Measurements from ENCODE around the gene SMIM38. TPM values are rescaled to one million over a fixed set of nuclear protein-coding genes. Genes with fewer than 3 reads are reported as not detected.

SMIM38 gene
- polyA plus RNA-seq, 12 donors, result 0.15 to 0.98 (median 0.38) TPM; not detected in 2

DNA sequence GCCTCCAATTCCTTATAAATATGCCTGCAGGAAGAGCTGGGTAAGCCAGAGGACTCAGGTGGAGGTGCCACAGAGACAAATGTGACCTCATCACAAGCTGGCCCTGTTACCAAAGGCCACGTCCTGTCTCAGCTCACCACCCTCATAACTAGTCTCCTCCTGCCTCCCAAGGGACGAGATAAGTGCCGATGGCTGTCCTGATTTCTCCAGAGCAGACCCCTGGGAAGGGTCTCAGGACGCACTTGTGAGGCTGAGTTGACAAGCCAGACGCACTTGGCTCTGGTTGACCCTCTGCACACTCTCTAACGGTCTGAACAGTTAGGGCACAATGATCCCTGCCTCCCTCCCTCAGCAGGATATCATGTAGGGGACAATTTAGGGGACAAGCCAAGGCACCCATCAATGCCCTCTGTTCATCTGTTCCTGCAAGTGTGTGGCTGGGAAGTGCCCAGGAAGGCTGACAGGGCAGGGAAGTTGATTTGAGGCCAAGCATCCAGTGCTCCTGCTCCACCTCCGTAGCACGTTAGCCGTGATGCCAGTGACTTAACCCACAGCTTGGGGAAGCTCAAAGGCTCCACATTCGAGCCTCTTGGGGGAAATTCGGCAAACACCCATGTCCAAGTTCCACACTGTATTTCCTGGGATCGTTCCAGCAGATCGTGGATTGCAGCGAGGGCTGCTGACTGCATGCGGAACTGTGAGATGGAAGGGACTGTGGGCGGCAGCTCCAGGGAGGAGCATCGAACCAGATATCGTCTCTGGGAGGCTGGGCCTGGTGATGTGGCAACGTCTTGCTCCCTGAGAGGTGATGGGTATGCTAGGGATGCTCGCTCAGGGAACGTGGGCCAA, 2.8 kb downstream of the SMIM38 start:
- no peak for DNase-seq

DNA sequence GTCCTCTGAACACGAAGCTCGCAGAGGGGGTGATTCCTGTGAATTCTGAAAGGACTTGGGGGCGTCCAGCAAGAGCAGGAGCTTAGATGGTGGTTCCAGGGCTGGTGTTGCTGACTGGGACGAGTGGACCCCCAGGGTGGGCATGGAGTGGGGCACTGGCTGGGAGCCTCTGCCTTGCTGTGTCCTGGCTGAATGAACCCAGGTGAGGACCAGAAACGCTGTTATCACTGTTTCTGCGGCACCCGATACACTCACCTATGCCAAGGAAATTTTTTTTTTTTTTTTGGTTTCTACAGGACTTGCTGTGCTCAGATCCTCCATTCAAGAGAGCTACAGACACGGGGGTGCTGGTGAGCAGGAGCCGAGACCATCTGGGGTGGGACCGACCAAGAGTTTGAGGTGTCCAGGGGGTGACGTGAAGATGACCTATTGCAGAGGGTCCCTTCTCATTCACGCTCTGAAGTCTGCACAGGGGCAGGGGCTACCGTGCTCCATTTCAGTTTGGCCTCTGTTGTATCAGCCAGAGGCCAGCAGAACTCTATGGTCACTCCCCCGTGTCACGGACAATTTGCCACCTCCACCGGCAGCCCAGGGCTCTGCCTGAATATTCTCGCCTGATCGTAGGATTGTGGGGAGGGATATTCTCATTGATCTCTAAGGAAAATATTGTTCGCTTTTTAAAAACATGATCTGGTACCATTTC, 3.6 kb downstream of the SMIM38 start:
- no peak for DNase-seq

DNA sequence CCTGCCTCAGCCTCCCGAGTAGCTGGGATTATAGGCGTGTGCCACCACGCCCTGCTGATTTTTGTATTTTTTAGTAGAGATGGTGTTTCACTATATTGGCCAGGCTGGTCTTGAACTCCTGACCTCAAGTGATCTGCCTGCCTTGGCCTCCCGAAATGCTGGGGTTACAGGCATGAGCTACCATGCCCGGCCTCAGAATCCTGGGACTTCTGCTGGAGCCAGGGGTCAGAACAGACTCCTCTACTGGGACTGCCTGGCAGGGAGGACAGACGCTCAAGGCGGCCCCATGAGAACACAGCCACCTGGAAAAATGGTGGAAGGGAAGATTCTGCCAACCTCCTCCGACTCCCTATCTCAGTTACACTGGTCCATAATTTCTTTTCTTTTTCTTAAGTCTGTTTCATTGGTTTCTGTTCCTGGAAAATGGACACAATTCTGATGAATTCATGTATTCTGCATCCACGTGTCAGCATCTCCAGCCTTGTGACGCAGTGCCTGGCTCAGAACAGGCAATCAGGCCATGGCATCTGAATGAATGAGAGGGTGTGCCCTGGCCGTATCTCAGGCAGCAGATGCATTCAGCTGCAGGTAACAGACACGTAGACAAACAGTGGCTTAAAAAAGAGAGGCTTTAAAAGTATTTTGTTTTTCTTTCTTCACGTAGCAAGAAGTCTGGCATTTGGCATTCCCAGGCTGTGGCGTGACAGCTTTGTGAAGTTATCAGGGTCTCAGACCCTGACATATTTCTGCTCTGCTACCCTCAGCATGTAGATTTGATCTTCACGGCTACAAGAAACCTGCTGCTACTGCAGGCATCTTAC, 4.8 kb downstream of the SMIM38 start:
- DNase-seq, result no peak

DNA sequence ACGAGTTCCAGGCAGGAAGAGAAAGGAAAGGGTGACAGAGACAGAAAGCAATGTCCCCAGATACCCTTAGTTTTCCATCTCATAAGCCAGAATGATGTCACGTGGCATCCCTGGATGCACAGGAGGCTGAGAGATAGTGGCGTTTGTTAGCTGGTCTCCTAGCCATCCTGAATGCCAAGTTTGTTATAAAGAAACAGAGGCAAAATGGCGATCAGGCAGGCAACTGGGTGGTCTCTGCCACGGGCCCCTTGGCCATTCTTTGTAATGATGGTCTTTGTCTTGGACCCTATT, 5.3 kb downstream of the SMIM38 start:
- DNase-seq, result no peak

DNA sequence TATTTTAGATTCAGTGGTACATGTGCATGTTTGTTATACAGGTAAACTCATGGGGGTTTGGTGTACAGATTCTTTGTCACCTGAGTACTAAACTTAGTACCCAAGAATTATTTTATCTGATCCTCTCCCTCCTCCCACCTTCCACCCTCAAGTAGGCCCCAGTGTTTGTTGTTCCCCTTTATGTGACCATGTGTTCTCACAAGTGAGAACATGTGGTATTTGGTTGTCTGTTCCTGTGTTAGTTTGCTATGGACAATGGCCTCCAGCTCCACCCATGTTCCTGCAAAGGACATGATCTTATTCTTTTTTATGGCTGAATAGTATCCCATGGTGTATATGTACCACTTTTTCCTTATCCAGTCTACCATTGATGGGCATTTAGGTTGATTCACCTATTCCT, 6.8 kb downstream of the SMIM38 start:
- DNase-seq, result no peak

DNA sequence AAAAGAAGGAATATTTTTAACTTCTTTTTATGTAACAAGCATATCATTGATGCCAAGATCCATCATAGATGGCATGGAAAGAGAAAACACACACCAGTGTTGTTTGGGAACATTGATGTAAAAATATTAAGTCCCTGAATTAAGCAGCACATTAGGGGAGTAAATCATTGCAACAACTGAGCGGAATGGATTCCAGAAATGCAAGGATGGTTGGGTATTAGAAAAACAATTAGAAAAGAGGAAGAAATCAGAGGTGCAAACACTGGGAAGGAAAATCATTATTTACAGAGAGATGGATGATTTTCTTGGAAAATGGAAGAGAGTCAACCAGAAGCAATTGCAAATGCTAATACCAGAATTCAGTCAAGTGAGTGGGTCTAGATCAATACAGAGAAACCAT, 8.1 kb downstream of the SMIM38 start:
- no peak for DNase-seq

GRCh38 chr11:69164824-69165223, 9.1 kb downstream of the SMIM38 start:
- no peak for DNase-seq

DNA sequence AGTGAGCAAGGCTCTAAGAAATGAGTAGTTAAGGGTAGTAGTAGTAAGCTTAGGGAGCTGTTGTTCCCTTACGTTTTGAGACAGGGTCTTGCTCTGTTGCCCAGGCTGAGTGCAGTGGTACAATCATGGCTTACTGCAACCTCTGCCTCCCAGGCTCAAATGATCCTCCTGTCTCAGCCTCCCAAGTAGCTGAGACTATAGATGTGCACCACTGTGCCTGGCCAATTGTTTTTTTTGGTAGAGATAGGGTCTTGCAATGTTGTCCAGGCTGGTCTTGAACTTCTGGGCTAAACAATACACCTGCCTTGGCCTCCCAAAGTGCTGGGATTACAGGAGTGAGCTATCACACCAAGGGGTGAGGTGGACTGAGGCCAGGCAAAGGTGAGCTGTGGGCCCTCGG, 10.0 kb downstream of the SMIM38 start:
- no peak for DNase-seq

GRCh38 chr11:69166218-69167115, 10.7 kb downstream of the SMIM38 start:
- peak; percentile 60 for DNase-seq

DNA sequence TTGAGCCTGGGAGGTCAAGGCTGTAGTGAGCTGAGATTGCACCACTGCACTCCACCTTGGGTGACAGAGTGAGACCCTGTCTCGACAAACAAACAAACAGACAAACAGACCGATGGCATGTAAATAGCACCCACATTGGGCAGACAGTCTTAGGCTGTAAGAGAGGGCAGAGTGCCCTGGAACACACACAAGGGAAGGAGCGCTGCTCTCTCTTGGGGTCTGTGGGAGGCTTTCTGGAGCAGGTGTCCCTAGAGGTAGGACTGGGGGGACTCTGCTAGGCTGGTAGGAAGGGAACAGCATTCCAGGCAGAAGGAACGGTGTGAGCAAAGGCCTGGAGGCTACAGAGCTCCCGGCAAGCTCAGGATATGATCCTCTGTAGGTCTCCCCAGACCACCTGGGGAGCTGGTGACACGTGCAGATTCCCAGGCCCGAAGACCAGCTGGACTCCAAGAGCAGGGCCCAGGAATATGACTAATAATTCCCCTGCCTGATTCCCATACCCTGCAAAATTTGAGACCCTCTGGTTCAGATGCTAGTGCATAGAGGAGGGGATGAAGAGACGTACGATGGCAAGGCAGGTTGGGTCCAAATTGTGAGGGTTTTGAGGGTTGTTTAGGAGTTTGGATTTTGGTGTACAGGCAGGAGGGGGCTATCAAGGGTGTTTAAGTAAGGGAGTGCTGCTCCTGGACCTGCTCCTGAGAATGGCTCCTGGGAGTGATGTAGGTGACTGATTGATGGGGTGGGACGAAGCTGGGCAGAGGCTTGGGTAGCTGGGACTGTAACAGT, 11.6 kb downstream of the SMIM38 start:
- no peak for DNase-seq

DNA sequence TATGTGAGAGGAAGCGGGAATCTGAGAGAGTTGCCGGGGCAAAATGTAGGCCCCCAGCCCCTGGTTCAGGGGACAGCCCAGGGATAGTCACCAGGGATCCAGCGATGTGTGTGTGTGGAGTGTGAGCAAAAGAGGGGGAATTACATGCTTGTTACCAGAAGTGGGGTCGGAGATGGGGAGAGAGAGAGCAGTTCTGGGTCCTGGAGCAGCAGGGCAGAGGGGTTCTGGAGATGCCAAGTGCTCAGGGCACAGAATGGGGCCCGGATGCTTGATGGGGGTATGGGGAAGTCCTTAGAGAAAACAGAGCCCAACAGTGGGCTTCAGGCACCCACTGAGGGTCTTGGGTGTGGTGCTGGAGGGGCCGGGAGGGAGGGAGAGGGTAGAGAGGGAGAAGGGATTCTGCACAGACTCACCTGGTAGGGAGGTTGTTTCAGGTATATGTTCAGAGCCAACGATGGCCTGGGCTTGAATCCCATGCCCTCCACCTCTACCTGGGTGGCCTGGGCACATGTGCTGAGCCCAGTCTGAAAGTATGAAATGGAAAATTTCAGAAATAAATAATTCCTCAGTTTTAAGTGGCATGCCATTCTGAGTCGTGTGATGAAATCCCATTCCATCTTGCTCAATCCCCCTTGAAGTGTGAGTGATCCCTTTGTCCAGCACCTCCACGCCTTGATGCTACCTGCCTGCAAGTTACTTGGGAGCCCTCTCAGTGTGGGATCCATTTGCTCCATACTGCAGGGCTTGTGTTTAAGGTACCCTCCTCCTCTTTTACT, 12.4 kb downstream of the SMIM38 start:
- no peak for DNase-seq

DNA sequence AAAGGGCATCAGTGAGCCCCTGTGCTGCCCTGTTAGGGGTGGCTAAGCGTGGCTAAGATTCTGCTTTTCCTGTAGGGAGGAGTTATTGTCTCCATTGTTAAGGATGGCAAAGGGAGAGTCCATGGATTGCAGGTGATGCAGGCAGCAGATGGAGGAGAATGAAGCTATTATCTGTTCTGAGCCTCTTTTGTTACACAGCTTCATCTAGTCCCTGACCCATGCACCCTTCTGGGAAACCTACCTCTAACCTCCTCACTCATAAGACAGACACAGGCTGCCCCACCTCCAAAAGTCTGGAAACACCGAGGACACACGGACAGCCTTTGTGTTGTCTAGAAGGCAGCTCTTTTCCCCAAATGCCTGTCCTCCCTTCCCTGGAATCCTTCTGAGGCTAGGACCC, 13.7 kb downstream of the SMIM38 start:
- no peak for DNase-seq

DNA sequence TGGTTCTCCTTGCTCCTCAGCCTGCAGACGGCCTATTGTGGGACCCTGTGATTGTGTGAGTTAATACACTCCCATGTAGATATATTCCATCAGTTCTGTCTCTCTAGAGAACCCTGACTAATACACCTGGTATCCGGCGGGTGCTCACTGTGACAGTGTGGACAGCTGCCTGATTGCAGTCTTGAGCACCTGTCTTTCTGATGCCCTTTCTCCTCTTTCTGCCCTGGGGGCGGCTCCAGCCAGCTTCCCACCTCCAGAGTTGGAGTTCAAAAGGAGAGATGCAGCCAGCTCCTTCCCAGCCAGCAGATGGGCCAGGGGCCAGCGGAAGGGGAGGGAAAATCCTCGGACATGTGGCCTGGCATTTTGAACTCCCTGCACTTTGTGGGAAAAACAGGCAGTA, 15.0 kb downstream of the SMIM38 start:
- no peak for DNase-seq

- no peak for DNase-seq
These were observed 15.9 kb downstream of the SMIM38 start for GRCh38 chr11:69171476-69172240.

- no peak for DNase-seq
These were observed 16.9 kb downstream of the SMIM38 start for GRCh38 chr11:69172674-69173073.

- DNase-seq, result no peak
These were observed 17.6 kb downstream of the SMIM38 start for GRCh38 chr11:69173331-69173730.

GRCh38 chr11:69173925-69174581, 18.3 kb downstream of the SMIM38 start:
- DNase-seq, result no peak

GRCh38 chr11:69174841-69175240, 19.1 kb downstream of the SMIM38 start:
- no peak for DNase-seq

Data from muscle of arm (tissue), 12 donors.